Testis (tissue), 3 donors: ENCODE data around the gene KISS1R. TPM values are rescaled to one million over a fixed set of nuclear protein-coding genes. Genes with fewer than 3 reads are reported as not detected.
"Not testable (repeated sequence)": the region's sequence is repeated elsewhere in the genome, so short reads cannot be mapped to it uniquely, and the experiment has no call there.

ENCODE experiments used
- DNase-seq: peaks from one replicate; pipeline ENCODE4 v3.0.0-alpha.2; 2019
- H3K27ac ChIP-seq, 2 donors: fragments of 200-600 bp; sonication (generic); one replicate each; pipeline ENCODE4 v1.5.1; 2019
- H3K27me3 ChIP-seq: fragments of 200-600 bp; sonication (generic); one replicate; pipeline ENCODE4 v1.5.1; 2019
- H3K36me3 ChIP-seq: fragments of 200-600 bp; sonication (generic); one replicate; pipeline ENCODE4 v1.5.1; 2017; ENCODE audit warnings: low read depth; ENCODE audit errors: missing control alignments
- H3K4me1 ChIP-seq: fragments of 200-600 bp; sonication (generic); one replicate; pipeline ENCODE4 v1.5.1; 2019
- H3K4me3 ChIP-seq, 2 donors: fragments of 200-600 bp; sonication (generic); one replicate each; pipeline ENCODE4 v1.5.1; 2017 to 2019
- H3K9me3 ChIP-seq: fragments of 200-600 bp; sonication (generic); one replicate; pipeline ENCODE4 v1.5.1; 2017
- CTCF ChIP-seq, 3 experiments: fragments of 450-650 bp in 2 of 3; fragments of 200-600 bp in 1 of 3; sonication (generic) in 1 of 3; IDR thresholded peaks; one replicate each; pipeline ENCODE4 v1.5.1; 2016 to 2019; ENCODE audit warnings: antibody characterized with exemption in 3 of 3, mild to moderate bottlenecking in 2 of 3, moderate library complexity in 1 of 3
- POLR2A ChIP-seq: fragments of 450-650 bp; IDR thresholded peaks from one replicate; pipeline ENCODE4 v1.6.1; 2017; ENCODE audit warnings: antibody characterized with exemption, mild to moderate bottlenecking, moderate library complexity
- whole genome bisulfite sequencing, 2 donors: methylation state at CpG; one replicate each; pipeline ENCODE4 v1.1.5; 2018; 5-methylcytosine and 5-hydroxymethylcytosine counted together
- intact Hi-C: fragments of 100-400 bp; cut with DNase I; formaldehyde crosslinking; loops from one replicate; pipeline ENCODE4 v1.15.1; 2023; ENCODE audit warnings: low total_unique reads
- polyA plus RNA-seq: library from polyadenylated mRNA; stranded (reverse); fragments of 350-450 nt; fragmentation: Illumina TruSeq; extraction: RNeasy Lipid Tissue Mini Kit (QIAGEN cat#74804); gene quantifications from one replicate; pipeline ENCODE4 v1.2.3, GENCODE V29; 2014; ENCODE audit warnings: low read depth, low replicate concordance; ENCODE audit not compliant: insufficient read depth
- total RNA-seq, 2 donors: library from RNA; depleted of rRNA; stranded (reverse); fragments of >200 nt; gene quantifications; one replicate each; pipeline ENCODE4 v1.2.3, GENCODE V29; 2016

KISS1R gene
- total and polyA plus RNA-seq, 3 donors from 2014 or later: not detected

- intact Hi-C loops: no loop called here
- 82% methylated on average over 24 to 27 of the region's 27 CpGs for WGBS, 2 donors
- DNase-seq: no peak
- Histone ChIP-seq H3K4me3 (no peak overlapping the region), H3K27me3 (no peaks in the 10 kb centered on the region), H3K9me3 (no peaks in the 10 kb centered on the region), H3K36me3 (no peaks in the 10 kb centered on the region), H3K27ac (no peak overlapping the region), H3K4me1 (no peaks in the 10 kb centered on the region)
- TF ChIP-seq POLR2A: no peak
- TF ChIP-seq CTCF (IDR thresholded peaks at IDR 0.05): no peak
Observed at GRCh38 chr19:956766-957440, 39.8 kb downstream of the KISS1R start.

GRCh38 chr19:957578-957977 is 40.4 kb downstream of the KISS1R start:
- WGBS, 2 donors: 89 to 90% methylated on average over 9 of the region's 9 CpGs
- H3K4me3 ChIP-seq, DNase-seq, intact Hi-C loops, H3K27ac ChIP-seq, H3K27me3 ChIP-seq, H3K36me3 ChIP-seq, H3K4me1 ChIP-seq, H3K9me3 ChIP-seq: not testable (repeated sequence)

DNA sequence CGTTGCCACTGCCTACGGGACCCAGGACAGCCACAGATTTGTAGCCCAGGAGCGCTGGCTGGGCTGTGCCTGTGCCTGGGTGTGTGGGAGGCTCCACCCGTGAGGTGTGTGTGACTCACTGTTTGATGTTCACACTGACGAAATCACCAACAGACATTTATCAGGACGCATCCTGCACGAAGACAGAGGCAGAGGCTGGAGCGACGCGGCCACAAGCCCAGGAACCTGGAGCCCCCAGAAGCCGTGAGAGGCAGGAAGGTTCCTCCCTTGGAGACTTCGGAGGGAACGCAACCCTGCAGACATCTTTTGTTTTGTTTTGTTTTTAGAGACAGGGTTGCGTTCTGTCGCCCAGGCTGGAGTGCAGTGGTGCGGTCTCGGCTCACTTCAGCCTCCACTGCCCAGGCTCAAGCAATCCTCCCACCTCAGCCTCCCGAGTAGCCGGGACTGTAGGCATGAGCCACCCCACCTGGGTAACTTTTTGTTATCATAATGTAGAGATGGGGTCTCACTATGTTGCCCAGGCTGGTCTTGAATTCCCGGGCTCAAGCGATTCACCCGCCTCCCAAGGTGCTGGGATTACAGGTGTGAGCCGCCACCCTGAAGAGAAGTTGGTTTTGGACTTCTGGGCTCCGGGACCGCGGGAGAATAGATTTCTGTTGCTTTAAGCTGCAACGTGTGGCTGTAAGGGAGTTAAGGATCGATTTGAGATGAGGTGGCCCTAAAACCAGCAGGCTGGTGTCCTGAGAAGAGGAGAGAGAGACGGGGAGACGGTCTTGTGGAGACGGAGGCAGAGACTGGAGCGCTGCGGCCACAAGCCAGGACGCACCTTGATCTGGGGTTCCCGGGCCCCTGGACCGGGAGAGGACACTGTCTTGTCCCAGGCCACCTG is 42.1 kb downstream of the KISS1R start:
- H3K4me1 ChIP-seq: no peaks in the 10 kb centered on the region
- H3K36me3 ChIP-seq: no peaks in the 10 kb centered on the region
- intact Hi-C loops: no loop called here
- H3K4me3 ChIP-seq: no peak overlapping the region
- TF ChIP-seq CTCF (IDR thresholded peaks at IDR 0.05): no peak
- no peaks in the 10 kb centered on the region for H3K9me3 ChIP-seq
- H3K27ac ChIP-seq: no peak overlapping the region
- DNase-seq: no peak
- WGBS, 2 donors: 84 to 91% methylated on average over 34 to 36 of the region's 36 CpGs
- no peaks in the 10 kb centered on the region for H3K27me3 ChIP-seq

DNA sequence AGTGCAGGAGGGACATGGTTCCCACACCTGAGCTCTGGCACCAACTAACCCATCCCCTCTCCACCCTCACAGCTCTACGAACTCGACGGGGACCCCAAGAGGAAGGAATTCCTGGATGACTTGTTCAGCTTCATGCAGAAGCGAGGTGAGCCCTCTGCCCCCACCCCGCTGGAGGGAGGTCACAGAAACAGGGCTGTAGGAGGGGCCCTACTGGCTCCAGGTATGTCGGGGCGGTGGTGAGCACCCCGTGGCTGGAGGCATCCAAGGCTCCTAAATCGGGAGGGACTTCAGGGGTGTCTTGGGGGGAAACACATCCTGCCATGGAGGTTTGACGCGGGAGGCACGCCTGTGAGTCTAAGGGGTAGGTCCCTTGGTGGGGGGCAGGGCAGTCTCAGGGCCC is 42.9 kb downstream of the KISS1R start:
- no peak for DNase-seq
- no peak overlapping the region for H3K27ac ChIP-seq
- no peak for TF ChIP-seq CTCF (IDR thresholded peaks at IDR 0.05)
- no peak for TF ChIP-seq POLR2A
- H3K27me3 ChIP-seq: no peaks in the 10 kb centered on the region
- no peaks in the 10 kb centered on the region for H3K9me3 ChIP-seq
- no peaks in the 10 kb centered on the region for H3K4me1 ChIP-seq
- no peaks in the 10 kb centered on the region for H3K36me3 ChIP-seq
- intact Hi-C loops: no loop called here
- WGBS, 2 donors: 62 to 67% methylated on average over 12 of the region's 12 CpGs
- H3K4me3 ChIP-seq: no peak overlapping the region

GRCh38 chr19:960601-960938 is 43.4 kb downstream of the KISS1R start:
- WGBS, 2 donors: 83 to 91% methylated on average over 3 to 8 of the region's 8 CpGs
- Histone ChIP-seq H3K36me3 (no peaks in the 10 kb centered on the region), H3K4me1 (no peaks in the 10 kb centered on the region), H3K27me3 (no peaks in the 10 kb centered on the region), H3K9me3 (no peaks in the 10 kb centered on the region), H3K4me3 (no peak overlapping the region), H3K27ac (no peak overlapping the region)
- TF ChIP-seq POLR2A (no peak), CTCF (IDR thresholded peaks at IDR 0.05) (no peak)
- DNase-seq: no peak
- intact Hi-C loops: no loop called here
